Esophagus muscularis mucosa (tissue), 4 donors: ENCODE results near the gene MAN1A1. TPM values are rescaled to one million over a fixed set of nuclear protein-coding genes. Genes with fewer than 3 reads are reported as not detected.

Source experiments
- DNase-seq: peaks from one replicate; pipeline ENCODE4 v3.0.0-alpha.2; 2017; ENCODE audit errors: extremely low spot score
- H3K27ac ChIP-seq, 4 donors: fragments of 200-600 bp; sonication (generic); replicated peaks in 1 of 4; 1 replicate in 3 of 4; 2 replicates in 1 of 4; pipeline ENCODE4 v1.5.1; 2016 to 2019; ENCODE audit warnings: mild to moderate bottlenecking in 1 of 4
- H3K27me3 ChIP-seq, 4 donors: fragments of 200-600 bp; sonication (generic); one replicate each; pipeline versions ENCODE4 v1.5.1 to v1.6.0; 2016 to 2019
- H3K36me3 ChIP-seq, 4 donors: fragments of 200-600 bp; sonication (generic); one replicate each; pipeline ENCODE4 v1.5.1; 2016 to 2019
- H3K4me1 ChIP-seq, 4 donors: fragments of 200-600 bp; sonication (generic); one replicate each; pipeline ENCODE4 v1.5.1; 2016 to 2019
- H3K4me3 ChIP-seq, 4 donors: fragments of 200-600 bp; sonication (generic); 1 replicate in 2 of 4; 2 replicates in 2 of 4; pipeline ENCODE4 v1.5.1; 2016 to 2019; ENCODE audit warnings: mild to moderate bottlenecking in 4 of 4, moderate library complexity in 1 of 4
- H3K9me3 ChIP-seq, 4 donors: fragments of 200-600 bp; sonication (generic); 1 replicate in 3 of 4; 2 replicates in 1 of 4; pipeline ENCODE4 v1.5.1; 2016 to 2019
- CTCF ChIP-seq, 3 experiments: fragments of 200-600 bp in 2 of 3; fragments of 450-650 bp in 1 of 3; sonication (generic) in 2 of 3; IDR thresholded peaks; one replicate each; pipeline ENCODE4 v1.5.1; 2017 to 2019; ENCODE audit warnings: antibody characterized with exemption in 3 of 3, mild to moderate bottlenecking in 2 of 3, moderate library complexity in 1 of 3
- EP300 ChIP-seq: sonication (generic); formaldehyde crosslinking; IDR thresholded peaks from one replicate; pipeline ENCODE4 v1.6.1; 2017; ENCODE audit warnings: antibody characterized with exemption
- POLR2A ChIP-seq: fragments of 450-650 bp; IDR thresholded peaks from one replicate; pipeline ENCODE4 v1.6.1; 2017; ENCODE audit warnings: antibody characterized with exemption, moderate library complexity, mild to moderate bottlenecking, low read depth
- POLR2AphosphoS5 ChIP-seq, 2 donors: sonication (generic); formaldehyde crosslinking; IDR thresholded peaks; one replicate each; pipeline ENCODE4 v1.6.1; 2017; ENCODE audit warnings: antibody characterized with exemption in 2 of 2
- WGBS: methylation state at CpG from one replicate; pipeline ENCODE4 v1.1.5; 2018; 5-methylcytosine and 5-hydroxymethylcytosine counted together
- intact Hi-C: fragments of 100-400 bp; cut with DNase I; formaldehyde crosslinking; loops from one replicate; pipeline ENCODE4 v1.15.1; 2023
- total RNA-seq, 4 donors: library from RNA; depleted of rRNA; stranded (reverse); fragments of >200 nt; gene quantifications; one replicate each; pipeline versions ENCODE4 v1.1.0 to v1.2.1, GENCODE V29; 2016

The MAN1A1 gene
- total RNA-seq, 4 donors from 2014 or later, result 79.4 to 125 (median 101) TPM

GRCh38 chr6:119234457-119234856 lies 115.1 kb downstream of the MAN1A1 start:
- DNase-seq, result no peak
- H3K27ac ChIP-seq, result no peak overlapping the region
- H3K36me3 ChIP-seq, result peaks cover 0 to 23% (median 2%) of the 10 kb centered on the region in 4 donors
- 93% methylated on average over 5 of the region's 5 CpGs for WGBS
- no peaks in the 10 kb centered on the region for H3K27me3 ChIP-seq
- H3K4me3 ChIP-seq, result no peak overlapping the region
- intact Hi-C loops, result no loop called here
- no peaks in the 10 kb centered on the region for H3K4me1 ChIP-seq
- TF ChIP-seq POLR2AphosphoS5 (IDR thresholded peaks at IDR 0.05), result no peak
- no peak for TF ChIP-seq POLR2A
- no peak for TF ChIP-seq EP300
- TF ChIP-seq CTCF (IDR thresholded peaks at IDR 0.05), result no peak
- H3K9me3 ChIP-seq, result peaks cover 0 to 4% (median 0%) of the 10 kb centered on the region in 4 donors

- no peak overlapping the region for H3K27ac ChIP-seq
- H3K36me3 ChIP-seq, result peaks cover 0 to 23% (median 2%) of the 10 kb centered on the region in 4 donors
- intact Hi-C loops, result no loop called here
- 96% methylated on average over 2 of the region's 2 CpGs for WGBS
- H3K4me1 ChIP-seq, result no peaks in the 10 kb centered on the region
- no peak overlapping the region for H3K4me3 ChIP-seq
- TF ChIP-seq POLR2AphosphoS5 (IDR thresholded peaks at IDR 0.05) (no peak), POLR2A (no peak), EP300 (no peak), CTCF (IDR thresholded peaks at IDR 0.05) (no peak)
- H3K9me3 ChIP-seq, result peaks cover 0 to 4% (median 0%) of the 10 kb centered on the region in 4 donors
- DNase-seq, result no peak
- H3K27me3 ChIP-seq, result no peaks in the 10 kb centered on the region
Measured at GRCh38 chr6:119233312-119233984, 116.1 kb downstream of the MAN1A1 start.

- Histone ChIP-seq H3K4me3 (no peak overlapping the region), H3K9me3 (peaks cover 0 to 4% (median 0%) of the 10 kb centered on the region in 4 donors), H3K27me3 (no peaks in the 10 kb centered on the region), H3K4me1 (no peaks in the 10 kb centered on the region), H3K36me3 (peaks cover 0 to 23% (median 1%) of the 10 kb centered on the region in 4 donors), H3K27ac (no peak overlapping the region)
- DNase-seq, result no peak
- intact Hi-C loops, result no loop called here
- TF ChIP-seq POLR2A, result no peak
- TF ChIP-seq CTCF (IDR thresholded peaks at IDR 0.05), result no peak
- no peak for TF ChIP-seq EP300
- TF ChIP-seq POLR2AphosphoS5 (IDR thresholded peaks at IDR 0.05), result no peak
- 93% methylated on average over 4 of the region's 4 CpGs for WGBS
Measured at GRCh38 chr6:119231394-119231793, 118.2 kb downstream of the MAN1A1 start.

DNA sequence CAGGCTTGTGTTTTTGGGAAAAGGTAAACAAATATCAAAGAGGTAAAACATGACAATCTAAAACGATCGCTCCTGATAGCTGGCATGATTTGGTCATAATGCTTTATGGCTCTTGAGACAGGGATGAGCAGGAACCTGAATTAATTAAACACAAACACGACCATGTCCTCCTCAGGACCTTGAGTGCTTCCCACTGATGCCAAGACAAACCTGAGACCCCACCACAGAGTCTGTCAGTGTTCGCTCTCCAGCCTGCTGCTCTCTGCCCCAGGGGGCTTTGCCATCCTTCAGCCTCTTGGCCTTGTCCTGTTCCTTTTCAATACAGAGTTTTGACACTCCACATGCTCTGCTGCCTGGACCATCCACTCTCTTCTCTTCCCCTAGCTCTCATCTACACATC lies 119.4 kb downstream of the MAN1A1 start:
- WGBS, result 94% methylated on average over 4 of the region's 4 CpGs
- Histone ChIP-seq H3K4me1 (no peaks in the 10 kb centered on the region), H3K27ac (no peak overlapping the region), H3K27me3 (no peaks in the 10 kb centered on the region), H3K4me3 (no peak overlapping the region), H3K36me3 (peaks cover 0 to 11% (median 0%) of the 10 kb centered on the region in 4 donors), H3K9me3 (no peaks in the 10 kb centered on the region)
- TF ChIP-seq CTCF (IDR thresholded peaks at IDR 0.05), result no peak
- TF ChIP-seq POLR2A, result no peak
- TF ChIP-seq POLR2AphosphoS5 (IDR thresholded peaks at IDR 0.05), result no peak
- TF ChIP-seq EP300, result no peak
- no peak for DNase-seq
- intact Hi-C loops, result no loop called here
